PFSK-1 (cell line): ENCODE data around the gene LSR.

Source experiments
- FOXP2 ChIP-seq: optimal IDR thresholded peaks from 2 replicates; pipeline ENCODE3; 2011; ENCODE audit warnings: borderline replicate concordance, control low read depth, inconsistent platforms; ENCODE audit not compliant: insufficient read depth; ENCODE audit errors: extremely low read length, extremely low read depth
- POLR2AphosphoS5 ChIP-seq: IDR thresholded peaks from 2 replicates; pipeline ENCODE4 v1.6.1; 2012; ENCODE audit warnings: low read depth, mild to moderate bottlenecking, control low read depth, low read length, moderate library complexity
- REST ChIP-seq, 2 experiments: IDR thresholded peaks; 2 replicates each; pipeline versions ENCODE4 v1.6.1 to v1.8.0; 2011 to 2012; ENCODE audit warnings: low read depth in 2 of 2, low read length in 2 of 2, control low read depth in 1 of 2, inconsistent platforms in 1 of 2, mild to moderate bottlenecking in 1 of 2, moderate library complexity in 1 of 2; ENCODE audit not compliant: insufficient read depth in 1 of 2
- SIN3A ChIP-seq: IDR thresholded peaks from 2 replicates; pipeline ENCODE4 v1.6.1; 2012; ENCODE audit warnings: mild to moderate bottlenecking, low read length, moderate library complexity, borderline replicate concordance; ENCODE audit not compliant: insufficient read depth
- TAF1 ChIP-seq: IDR thresholded peaks from 2 replicates; pipeline ENCODE4 v1.6.1; 2012; ENCODE audit warnings: low read length, control low read depth, borderline replicate concordance; ENCODE audit not compliant: insufficient read depth

The LSR gene

DNA sequence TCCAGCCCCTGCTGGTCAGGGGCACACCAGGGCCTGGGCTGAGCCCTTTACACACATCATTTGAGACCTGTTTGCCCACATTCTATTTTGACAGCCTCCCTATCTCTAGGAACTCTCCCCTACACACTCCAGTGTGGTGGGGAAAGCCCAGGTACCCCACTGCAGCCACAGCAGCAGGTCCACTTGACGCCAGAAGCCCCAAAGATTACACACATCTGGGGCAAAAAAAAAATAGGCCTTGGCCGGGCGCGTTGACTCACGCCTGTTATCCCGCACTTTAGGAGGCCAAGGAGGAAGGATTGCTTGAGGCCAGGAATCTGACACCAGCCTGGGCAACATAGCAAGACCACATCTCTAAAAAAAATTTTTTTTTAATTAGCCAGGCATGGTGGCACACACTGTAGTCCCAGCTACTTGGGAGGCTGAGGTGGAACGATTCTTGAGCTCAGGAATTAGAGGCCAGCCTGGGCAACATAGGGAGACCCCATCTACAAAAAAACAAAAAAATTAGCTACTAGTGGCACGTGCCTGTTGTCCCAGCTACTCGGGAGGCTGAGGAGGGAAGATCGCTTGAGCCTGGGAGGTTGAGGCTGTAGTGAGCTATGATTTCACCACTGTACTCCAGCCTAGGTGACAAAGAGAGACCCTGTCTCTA, 62.1 kb downstream of the LSR start:
- no peak for TF ChIP-seq POLR2AphosphoS5
- TF ChIP-seq SIN3A: no peak
- TF ChIP-seq TAF1: no peak
- TF ChIP-seq FOXP2: no peak
- TF ChIP-seq REST (IDR thresholded peaks at IDR 0.05; ENCODE audit: insufficient read depth in 1 of 2, low read depth in 2 of 2, low read length in 2 of 2): no peak

- TF ChIP-seq SIN3A: no peak
- TF ChIP-seq TAF1: no peak
- TF ChIP-seq REST (IDR thresholded peaks at IDR 0.05; ENCODE audit: insufficient read depth in 1 of 2, low read depth in 2 of 2, low read length in 2 of 2): no peak
- no peak for TF ChIP-seq FOXP2
- no peak for TF ChIP-seq POLR2AphosphoS5
Observed at GRCh38 chr19:35311901-35312665, 63.3 kb downstream of the LSR start.

DNA sequence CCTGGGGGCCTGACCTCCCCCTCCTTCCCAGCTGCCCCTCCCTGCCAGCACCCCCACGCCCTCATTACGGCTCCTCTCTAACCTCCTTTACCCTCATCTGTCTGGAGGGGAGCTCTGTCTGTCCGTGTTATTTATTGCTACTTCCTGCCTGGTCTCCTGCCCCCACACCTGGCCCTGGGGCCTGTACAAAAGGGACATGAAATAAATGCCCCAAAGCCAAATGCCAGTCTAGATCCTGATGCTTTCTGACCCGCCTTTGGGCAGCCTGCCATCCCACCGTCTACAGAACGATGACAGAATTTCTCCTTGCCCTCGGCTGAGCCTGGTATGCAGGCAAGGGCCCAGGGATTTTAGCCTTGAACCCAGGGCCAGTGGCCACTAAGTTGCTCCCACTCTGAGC, 64.8 kb downstream of the LSR start:
- TF ChIP-seq TAF1: no peak
- no peak for TF ChIP-seq SIN3A
- TF ChIP-seq FOXP2: no peak

- TF ChIP-seq SIN3A (no peak), TAF1 (no peak), REST (IDR thresholded peaks at IDR 0.05; ENCODE audit: insufficient read depth in 1 of 2, low read depth in 2 of 2, low read length in 2 of 2) (no peak), FOXP2 (no peak), POLR2AphosphoS5 (no peak)
Observed at GRCh38 chr19:35314031-35314430, 65.2 kb downstream of the LSR start.

DNA sequence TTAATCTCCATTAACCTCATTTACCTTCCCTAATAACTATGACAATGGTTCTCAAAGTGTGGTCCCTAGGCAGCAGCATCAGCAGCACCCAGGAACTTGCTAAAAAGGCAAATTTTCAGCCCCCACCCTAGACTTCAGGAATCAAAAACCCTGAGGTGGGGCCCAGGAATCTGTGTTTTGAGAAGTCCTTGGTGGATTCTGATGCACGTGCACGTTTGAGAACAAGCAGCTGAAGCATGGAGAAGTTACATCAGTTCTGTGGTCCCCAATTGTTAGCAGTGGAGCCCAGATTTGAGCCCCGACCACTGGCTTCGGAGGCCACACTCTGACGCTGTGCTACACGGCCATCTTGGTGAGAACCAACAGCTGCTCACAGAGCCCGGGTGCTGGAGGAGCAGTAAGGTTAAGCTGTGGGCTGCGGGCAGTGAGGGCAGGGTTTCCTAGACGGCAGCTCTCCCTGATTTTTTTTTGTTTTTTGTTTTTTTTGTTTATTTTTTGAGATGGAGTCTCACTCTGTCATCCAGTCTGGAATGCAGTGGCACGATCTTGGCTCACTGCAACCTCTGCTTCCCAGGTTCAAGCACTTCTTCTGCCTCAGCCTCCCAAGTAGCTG, 66.2 kb downstream of the LSR start:
- no peak for TF ChIP-seq FOXP2
- TF ChIP-seq TAF1: no peak
- no peak for TF ChIP-seq SIN3A
- TF ChIP-seq REST (IDR thresholded peaks at IDR 0.05; ENCODE audit: insufficient read depth in 1 of 2, low read depth in 2 of 2, low read length in 2 of 2): no peak
- no peak for TF ChIP-seq POLR2AphosphoS5
